Lung (tissue), 12 donors: Measurements from ENCODE around the gene PTPRE. TPM values are rescaled to one million over a fixed set of nuclear protein-coding genes. Genes with fewer than 3 reads are reported as not detected.

ENCODE experiments used
- ATAC-seq: fragments of 200-7000 bp; cut with Tn5 transposase; one replicate; pipeline ENCODE4 v1.9.1; 2020; ENCODE audit warnings: moderate number of reproducible peaks; ENCODE audit not compliant: insufficient read depth, low FRiP score
- DNase-seq, 3 donors: peaks; one replicate each; pipeline ENCODE4 v3.0.0-alpha.2; 2013 to 2017
- H3K27ac ChIP-seq, 2 donors: one replicate each; pipeline ENCODE4 v1.5.1; 2013; ENCODE audit warnings: mild to moderate bottlenecking in 2 of 2, moderate library complexity in 2 of 2, control low read depth in 1 of 2, inconsistent platforms in 1 of 2, low read depth in 1 of 2, low read length in 1 of 2
- H3K27me3 ChIP-seq, 3 donors: one replicate each; pipeline ENCODE4 v1.5.1; 2013; ENCODE audit warnings: low read length in 2 of 3; ENCODE audit not compliant: control insufficient read depth in 3 of 3, insufficient read depth in 3 of 3
- H3K36me3 ChIP-seq, 4 donors: one replicate each; pipeline ENCODE4 v1.5.1; 2013; ENCODE audit warnings: low read length in 4 of 4, mild to moderate bottlenecking in 1 of 4, moderate library complexity in 1 of 4; ENCODE audit not compliant: control insufficient read depth in 4 of 4, insufficient read depth in 4 of 4
- H3K4me1 ChIP-seq, 5 donors: one replicate each; pipeline ENCODE4 v1.5.1; 2013; ENCODE audit warnings: low read length in 5 of 5, mild to moderate bottlenecking in 2 of 5, moderate library complexity in 1 of 5; ENCODE audit not compliant: control insufficient read depth in 5 of 5, insufficient read depth in 5 of 5
- H3K4me3 ChIP-seq: one replicate; pipeline ENCODE4 v1.5.1; 2013; ENCODE audit warnings: mild to moderate bottlenecking, control low read depth, moderate library complexity
- H3K9ac ChIP-seq, 2 donors: one replicate each; pipeline ENCODE4 v1.5.1; 2013; ENCODE audit warnings: low read length in 2 of 2, control low read depth in 1 of 2; ENCODE audit not compliant: insufficient read depth in 1 of 2
- H3K9me3 ChIP-seq, 4 donors: one replicate each; pipeline ENCODE4 v1.5.1; 2013; ENCODE audit warnings: low read length in 3 of 4, mild to moderate bottlenecking in 1 of 4, moderate library complexity in 1 of 4; ENCODE audit not compliant: control insufficient read depth in 4 of 4, insufficient read depth in 3 of 4
- WGBS, 2 donors: extraction: QIAGEN DNeasy Blood & Tissue Kit; methylation state at CpG; one replicate each; pipeline ENCODE4 v1.1.7; 2013; 5-methylcytosine and 5-hydroxymethylcytosine counted together
- polyA plus RNA-seq, 2 donors: library from polyadenylated mRNA; stranded (reverse); fragments of 200-250 nt; gene quantifications; one replicate each; pipeline ENCODE4 v1.2.1, GENCODE V29; 2013
- total RNA-seq, 2 donors: library from RNA; depleted of rRNA in 1 of 2; stranded (reverse); fragments of >200 nt in 1 of 2; gene quantifications; one replicate each; pipeline ENCODE4 v1.2.1, GENCODE V29; 2014 to 2021
- TF ChIP-seq, protein P1 (sequence below): IDR thresholded peaks from 2 replicates; pipeline ENCODE4 v1.5.1; 2012; ENCODE audit warnings: mild to moderate bottlenecking; ENCODE audit errors: control extremely low read depth, extremely low read depth
- donor health status: control.
- donor health status: control.
- donor health status: Bipolar disorder and iron deficiency.
- donor health status: healthy.
- donor health status: DM: yes; HTN: yes; CAD: no.

PTPRE gene
- total and polyA plus RNA-seq, 4 donors: 15.5 to 68.7 (median 36.5) TPM

DNA sequence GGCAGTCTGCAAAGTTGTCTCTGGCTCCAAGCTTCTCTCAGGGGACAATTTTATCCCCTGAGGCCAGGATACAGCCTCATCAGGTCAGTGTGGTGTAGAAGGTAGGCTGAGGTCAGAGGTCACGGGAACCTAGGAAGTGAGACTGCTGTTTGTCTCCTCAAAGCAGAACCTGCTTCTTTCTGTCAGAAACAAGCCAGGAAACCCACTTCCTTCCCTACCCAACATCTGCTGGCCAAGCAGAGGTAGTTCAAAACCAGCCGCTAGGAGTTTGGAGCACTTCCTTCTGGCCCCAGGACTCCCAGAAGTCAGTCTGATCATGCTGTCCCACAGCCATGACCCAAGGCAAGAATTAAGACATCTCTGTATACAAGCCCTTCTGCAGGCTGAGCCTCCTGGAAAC is 26.3 kb upstream of the PTPRE start:
- Histone ChIP-seq H3K4me3 (no peak overlapping the region), H3K27ac (peak overlapping the region in 1 of 2 donors; percentile 33), H3K27me3 (no peaks in the 10 kb centered on the region), H3K9ac (no peak overlapping the region), H3K36me3 (no peaks in the 10 kb centered on the region), H3K4me1 (no peaks in the 10 kb centered on the region), H3K9me3 (no peaks in the 10 kb centered on the region)
- 13 to 44% methylated on average over 2 of the region's 2 CpGs for WGBS, 2 donors
- DNase-seq: peak in 1 of 3 donors; percentile 16
- TF ChIP-seq, protein P1, sequence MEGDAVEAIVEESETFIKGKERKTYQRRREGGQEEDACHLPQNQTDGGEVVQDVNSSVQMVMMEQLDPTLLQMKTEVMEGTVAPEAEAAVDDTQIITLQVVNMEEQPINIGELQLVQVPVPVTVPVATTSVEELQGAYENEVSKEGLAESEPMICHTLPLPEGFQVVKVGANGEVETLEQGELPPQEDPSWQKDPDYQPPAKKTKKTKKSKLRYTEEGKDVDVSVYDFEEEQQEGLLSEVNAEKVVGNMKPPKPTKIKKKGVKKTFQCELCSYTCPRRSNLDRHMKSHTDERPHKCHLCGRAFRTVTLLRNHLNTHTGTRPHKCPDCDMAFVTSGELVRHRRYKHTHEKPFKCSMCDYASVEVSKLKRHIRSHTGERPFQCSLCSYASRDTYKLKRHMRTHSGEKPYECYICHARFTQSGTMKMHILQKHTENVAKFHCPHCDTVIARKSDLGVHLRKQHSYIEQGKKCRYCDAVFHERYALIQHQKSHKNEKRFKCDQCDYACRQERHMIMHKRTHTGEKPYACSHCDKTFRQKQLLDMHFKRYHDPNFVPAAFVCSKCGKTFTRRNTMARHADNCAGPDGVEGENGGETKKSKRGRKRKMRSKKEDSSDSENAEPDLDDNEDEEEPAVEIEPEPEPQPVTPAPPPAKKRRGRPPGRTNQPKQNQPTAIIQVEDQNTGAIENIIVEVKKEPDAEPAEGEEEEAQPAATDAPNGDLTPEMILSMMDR: no peak
- no peak for ATAC-seq

DNA sequence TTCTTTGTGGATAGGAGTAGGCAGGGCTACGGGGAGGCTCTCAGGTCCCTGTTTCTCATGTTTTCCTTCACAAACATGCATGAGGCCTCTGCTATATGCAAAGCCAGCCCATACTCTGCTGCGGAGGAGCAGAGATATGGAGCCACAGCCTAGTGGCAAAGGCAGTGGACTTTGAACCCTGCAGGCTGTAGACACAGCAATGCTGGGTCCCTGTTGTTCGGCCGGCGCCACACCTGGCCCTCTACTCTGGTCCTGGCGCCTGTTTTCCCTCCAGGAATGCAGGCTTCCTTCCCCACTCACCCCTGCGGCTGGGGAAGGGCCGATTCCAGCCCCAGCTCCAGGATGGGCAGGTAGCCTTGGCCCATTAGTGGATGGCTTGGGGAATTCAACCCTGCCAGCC is 25.6 kb upstream of the PTPRE start:
- DNase-seq (no peak), ATAC-seq (no peak)
- peak overlapping the region in 1 of 2 donors; percentile 15 for H3K27ac ChIP-seq
- TF ChIP-seq, protein P1: no peak
- H3K4me3 ChIP-seq: no peak overlapping the region
- no peak overlapping the region for H3K9ac ChIP-seq
- no peaks in the 10 kb centered on the region for H3K36me3 ChIP-seq
- WGBS, 2 donors: 91 to 96% methylated on average over 8 of the region's 8 CpGs
- no peaks in the 10 kb centered on the region for H3K27me3 ChIP-seq
- no peaks in the 10 kb centered on the region for H3K9me3 ChIP-seq
- H3K4me1 ChIP-seq: no peaks in the 10 kb centered on the region

DNA sequence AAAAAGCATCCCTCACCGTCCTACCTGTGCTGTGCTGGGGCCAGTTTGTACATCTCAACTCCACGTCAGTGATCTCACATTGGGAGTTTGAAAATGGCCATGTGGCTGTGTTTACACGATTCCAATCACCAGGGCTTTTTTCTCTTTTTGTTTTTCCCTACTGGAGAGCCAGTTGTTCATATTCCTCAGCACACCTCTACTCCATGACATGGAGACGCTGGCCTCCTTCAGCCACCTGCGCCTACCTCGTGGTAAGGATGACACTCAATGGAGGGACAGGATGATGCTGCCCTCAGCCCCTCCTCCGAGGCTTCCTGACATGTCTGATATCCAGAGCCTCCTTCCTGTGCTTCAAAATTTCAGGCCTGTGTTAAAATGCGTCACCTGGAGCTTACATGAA is 24.5 kb upstream of the PTPRE start:
- 83 to 92% methylated on average over 8 of the region's 8 CpGs for WGBS, 2 donors
- ATAC-seq: no peak
- Histone ChIP-seq H3K36me3 (no peaks in the 10 kb centered on the region), H3K4me3 (no peak overlapping the region), H3K9me3 (no peaks in the 10 kb centered on the region), H3K9ac (no peak overlapping the region), H3K4me1 (no peaks in the 10 kb centered on the region), H3K27ac (no peak overlapping the region), H3K27me3 (no peaks in the 10 kb centered on the region)
- TF ChIP-seq, protein P1: no peak
- DNase-seq: no peak

DNA sequence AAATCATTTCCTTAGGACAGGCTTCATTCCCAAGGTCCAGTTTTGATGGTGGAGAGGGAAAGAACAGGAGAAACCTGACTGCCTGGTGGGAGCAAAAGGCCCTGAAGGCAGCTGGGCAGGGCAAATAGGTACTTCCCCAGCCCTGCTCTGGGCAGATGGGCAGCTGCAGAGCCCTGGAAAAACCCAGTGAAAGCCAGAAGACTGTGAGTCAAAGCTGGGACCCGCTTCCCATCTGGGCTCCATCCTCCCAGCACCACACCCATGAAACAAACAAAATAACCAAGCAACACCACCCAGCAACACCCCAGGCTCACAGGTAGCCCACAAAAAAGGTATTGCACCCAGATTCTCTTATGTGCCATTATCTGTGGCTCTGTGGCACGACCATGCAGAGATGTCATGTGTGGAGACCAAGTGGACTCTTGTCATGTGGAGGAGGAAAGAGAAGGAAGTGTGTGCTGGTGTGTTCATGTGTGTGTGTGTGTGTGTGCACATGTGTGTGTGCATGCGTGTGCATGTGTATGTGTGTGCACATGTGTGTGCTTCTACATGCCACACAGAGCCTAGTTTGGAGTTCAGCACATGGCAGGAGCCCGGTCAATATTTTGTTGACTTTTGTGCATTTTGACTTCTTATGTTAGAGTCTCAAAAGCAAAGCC is 24.0 kb upstream of the PTPRE start:
- ATAC-seq: no peak
- no peak overlapping the region for H3K4me3 ChIP-seq
- no peaks in the 10 kb centered on the region for H3K36me3 ChIP-seq
- WGBS, 2 donors: 85 to 95% methylated on average over 4 of the region's 4 CpGs
- no peaks in the 10 kb centered on the region for H3K27me3 ChIP-seq
- TF ChIP-seq, protein P1: no peak
- peaks cover 0 to 4% (median 0%) of the 10 kb centered on the region in 5 donors for H3K4me1 ChIP-seq
- H3K9me3 ChIP-seq: no peaks in the 10 kb centered on the region
- H3K9ac ChIP-seq: no peak overlapping the region
- H3K27ac ChIP-seq: no peak overlapping the region
- DNase-seq: no peak
